NCI-H510A (cell line): Measurements from ENCODE around the gene PBX2.
"Not testable (repeated sequence)": the region's sequence is repeated elsewhere in the genome, so short reads cannot be mapped to it uniquely, and the experiment has no call there.

Experiments used
- DNase-seq: peaks from one replicate; lab custom pipeline; 2025; lab: John Stamatoyannopoulos, UW

Gene PBX2

DNA sequence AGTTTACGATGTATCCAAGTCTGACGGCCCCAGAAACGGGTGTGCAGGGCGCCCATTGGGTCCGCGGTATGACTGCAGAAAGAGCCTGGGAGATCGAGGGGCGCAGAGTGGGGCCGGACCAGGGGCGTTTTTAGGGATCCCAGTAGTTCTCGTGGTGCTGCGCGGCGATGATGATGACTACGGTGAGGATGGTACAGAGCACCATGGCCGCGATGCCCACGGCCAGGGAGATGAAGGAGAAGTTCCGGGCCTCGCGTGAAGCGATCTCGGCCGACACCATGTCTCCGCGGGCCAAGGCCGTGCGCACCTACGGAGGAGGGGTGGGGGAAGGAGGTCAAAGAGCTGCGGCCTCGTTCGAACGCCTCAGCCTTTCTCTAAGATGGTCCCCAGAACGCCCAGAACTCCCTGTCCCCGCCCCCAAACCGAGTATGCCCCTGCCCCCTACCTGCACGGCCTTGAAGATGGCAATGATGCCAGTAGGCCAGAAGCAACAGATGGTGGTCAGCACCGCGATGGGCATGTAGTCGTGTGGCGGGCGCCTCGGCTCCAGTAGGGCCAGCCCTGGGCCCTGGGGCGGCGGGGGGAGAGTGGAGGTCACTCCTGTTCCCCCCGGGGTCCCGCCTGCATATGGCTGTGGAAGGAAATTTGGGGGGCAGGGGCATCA lies 40.8 kb downstream of the PBX2 start:
- DNase-seq, result no peak

DNA sequence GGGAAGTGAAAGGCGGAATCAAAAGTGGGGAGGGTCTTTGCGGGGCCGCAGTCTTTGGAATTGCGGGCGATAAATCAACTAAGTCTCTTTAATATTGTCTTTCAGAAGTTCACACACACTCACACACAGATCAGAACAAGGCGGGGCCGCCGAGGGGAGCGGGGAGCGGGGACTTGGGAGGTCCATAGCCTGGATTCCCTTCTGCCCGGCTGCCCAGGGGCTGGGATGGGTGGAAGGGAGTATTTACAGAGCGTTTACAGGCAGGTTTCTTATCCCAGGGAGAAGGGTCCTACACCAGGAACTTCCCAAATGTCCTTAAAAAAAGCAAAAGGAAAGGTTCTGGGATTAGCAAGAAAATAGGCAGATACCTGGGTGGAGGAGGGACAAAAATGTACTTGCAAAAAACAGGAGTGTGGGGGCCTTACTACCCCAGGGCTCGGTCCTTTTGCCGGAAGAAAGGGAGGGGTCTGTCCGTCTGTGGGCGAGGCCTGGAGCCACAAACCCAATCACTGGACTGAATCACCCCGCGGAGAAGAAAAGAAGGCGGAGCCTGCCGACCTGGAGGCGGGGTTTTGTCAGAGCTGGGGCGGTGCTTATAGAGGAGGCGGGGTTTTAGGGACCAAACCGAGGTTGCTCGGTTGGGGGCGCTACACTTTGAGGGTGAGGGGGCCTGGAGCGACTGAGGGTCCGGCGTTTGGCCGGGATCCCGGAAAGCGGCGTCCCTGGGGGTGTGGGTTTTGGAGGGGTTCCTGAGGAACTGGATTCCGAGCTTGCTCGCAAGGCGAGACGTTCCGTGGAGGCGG lies 41.5 kb downstream of the PBX2 start:
- no peak for DNase-seq

DNA sequence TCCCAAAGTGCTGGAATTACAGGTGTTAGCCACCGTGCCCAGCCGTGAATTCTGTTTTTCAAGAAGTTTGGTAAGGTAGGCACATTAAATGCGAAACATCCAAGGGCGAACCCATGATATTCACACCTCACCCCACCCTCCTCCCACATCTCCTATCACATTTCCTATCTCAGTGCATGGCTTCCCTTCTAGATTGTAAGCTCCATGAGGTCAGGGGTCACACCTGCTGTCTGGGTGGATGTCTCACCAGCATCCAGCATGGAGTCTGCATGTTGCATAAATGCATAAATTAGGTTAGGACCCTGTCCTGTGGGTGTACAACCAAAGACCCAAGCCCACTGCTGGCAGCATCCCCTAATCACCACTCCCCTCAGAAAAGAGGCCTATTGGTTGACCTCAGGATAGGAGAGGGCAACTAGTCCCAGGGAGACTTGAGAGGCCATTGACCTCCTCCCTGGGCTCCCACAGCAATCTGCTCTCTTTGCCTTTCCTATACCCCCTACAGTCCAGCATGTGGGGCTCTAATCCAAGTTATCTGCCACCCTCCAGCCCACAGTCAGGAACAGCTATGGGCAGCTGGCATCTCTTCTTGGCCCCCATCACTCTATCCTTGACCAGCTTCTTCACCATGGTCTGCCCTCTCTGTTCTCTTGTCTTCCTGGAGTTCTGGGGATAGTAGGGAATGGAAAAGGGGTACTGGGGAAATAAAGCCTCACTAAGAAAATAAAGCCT lies 42.4 kb downstream of the PBX2 start:
- DNase-seq, result no peak

DNA sequence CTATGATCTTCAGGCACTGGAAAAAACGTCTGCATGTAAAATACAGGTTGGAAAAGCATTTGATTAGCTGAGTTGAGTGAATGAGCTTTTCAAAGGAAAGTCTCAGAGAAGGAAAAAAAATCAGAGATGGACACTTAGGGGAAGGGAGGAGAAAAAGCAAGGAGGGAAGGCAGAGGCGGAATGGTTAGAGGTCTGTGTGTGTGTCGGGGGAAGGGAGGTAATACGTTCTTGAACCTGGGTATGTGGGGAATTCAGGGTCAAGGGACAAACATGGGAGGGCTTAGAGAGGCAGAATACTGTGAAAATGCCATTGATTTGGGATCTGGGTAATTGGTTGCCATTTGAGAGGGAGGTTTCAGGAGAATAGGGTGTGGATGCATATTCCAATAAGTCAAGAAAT lies 43.3 kb downstream of the PBX2 start:
- no peak for DNase-seq

DNA sequence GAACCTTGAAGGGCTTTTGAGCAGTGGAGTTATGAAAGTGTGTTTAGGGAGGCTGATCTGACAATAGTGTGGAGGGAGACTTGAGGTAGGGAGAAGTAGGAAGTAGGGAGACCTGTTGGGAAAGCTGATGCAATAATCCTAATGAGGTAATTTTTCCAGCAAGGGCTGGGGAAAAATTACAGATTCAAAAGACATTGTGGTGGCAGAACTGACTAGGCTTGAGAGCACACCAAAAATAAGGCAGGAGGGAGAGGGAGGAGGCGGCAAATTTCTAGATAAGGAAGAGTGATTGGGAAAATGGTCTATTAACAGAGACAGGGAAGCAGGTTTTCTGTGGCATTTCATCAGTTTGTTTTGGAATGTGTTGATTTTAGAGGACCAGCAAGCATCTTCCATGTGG lies 43.7 kb downstream of the PBX2 start:
- no peak for DNase-seq

DNA sequence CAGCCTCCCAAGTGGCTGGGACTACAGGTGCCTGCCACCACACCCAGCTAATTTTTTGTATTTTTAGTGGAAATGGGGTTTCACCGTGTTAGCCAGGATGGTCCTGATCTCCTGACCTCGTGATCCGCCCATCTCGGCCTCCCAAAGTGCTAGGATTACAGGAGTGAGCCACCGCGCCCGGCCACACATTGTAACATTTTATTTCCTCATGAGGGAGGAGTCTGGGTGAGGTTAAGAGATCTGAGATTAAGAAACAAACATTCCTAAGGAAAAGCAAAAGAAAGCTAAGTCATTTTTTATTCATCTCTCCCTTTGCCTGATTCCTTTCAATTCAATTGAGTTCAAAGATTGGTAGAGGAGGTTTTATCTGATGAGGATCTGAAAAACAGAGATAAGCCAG lies 45.8 kb downstream of the PBX2 start:
- DNase-seq, result not testable (repeated sequence)

DNA sequence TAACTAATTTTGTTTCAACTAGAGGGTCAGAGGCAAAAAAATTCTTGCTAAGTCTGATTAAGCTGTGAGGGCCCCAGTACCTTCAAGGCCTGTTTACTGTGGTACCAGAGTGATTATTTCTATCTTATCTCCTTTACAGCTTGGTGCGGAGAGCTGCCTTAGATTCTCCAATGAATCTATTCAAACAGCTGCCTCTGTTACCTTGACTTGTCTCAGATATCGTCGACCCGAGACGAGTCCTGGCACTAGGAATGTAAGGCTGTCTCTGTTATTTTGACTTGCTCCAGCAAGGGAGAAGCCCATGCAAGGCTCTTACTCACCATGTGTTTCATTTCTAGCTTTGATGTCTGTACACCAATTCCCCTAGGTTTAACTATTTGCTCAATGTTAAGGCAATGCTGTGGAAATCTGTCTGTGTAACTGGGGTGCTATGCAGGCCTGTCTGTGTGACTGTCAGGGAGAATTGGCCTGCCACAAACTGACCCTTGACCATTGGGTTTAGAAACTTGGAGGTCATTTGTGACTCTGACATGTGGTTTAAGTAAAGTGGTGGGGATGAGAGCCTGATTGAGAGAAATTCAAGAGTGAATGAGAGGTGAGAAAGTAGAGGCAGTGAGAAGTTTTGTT lies 49.5 kb downstream of the PBX2 start:
- no peak for DNase-seq

DNA sequence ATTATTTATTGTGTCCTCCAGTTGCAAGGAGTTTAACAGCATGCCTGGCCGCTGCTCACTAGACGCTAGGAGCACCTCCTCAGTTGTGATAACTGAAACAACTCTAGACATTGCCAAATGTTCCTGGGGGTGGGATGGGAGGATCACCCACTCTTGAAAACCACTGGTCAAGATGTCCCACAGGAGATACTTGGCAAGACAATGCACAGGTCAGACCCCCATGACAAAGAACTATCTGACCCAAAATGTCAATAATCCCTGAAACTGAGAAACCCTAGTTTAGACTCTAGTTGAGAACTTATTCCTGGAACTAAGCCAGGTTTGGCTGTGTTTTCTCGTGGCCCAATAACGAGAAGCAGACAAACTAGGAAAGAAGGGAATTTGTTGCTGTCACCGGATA lies 50.4 kb downstream of the PBX2 start:
- DNase-seq, result no peak

DNA sequence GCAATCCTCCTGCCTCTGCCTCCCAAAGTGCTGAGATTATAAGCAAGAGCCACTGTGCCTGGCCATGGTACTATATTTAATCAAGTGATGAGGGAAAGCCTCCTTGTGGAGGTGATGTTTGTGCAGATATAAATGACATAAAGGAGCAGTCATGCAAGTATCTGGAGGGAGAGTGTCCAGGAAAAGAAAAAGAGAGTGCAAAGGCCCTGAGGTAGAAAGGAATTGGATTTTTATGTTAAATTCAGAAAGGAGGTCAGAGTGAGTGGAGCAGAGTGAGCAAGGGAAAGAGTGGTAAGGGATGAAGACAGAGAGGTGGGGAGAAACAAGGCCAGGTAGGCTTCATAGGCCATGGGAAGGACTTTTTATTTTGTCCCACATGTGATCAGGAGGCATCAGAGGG lies 52.5 kb downstream of the PBX2 start:
- no peak for DNase-seq
